Stimulated activated CD4-positive, alpha-beta T cell treated with anti-CD3 and anti-CD28 coated beads, Interleukin-15, amount 100 ng/mL, for 1 hour (primary cell): ENCODE measurements around the gene DNAH11.
"Not testable (repeated sequence)": the region's sequence is repeated elsewhere in the genome, so short reads cannot be mapped to it uniquely, and the experiment has no call there.

Source experiments
- DNase-seq, 2 donors: peaks; one replicate each; pipeline ENCODE4 v3.0.0-alpha.2; 2020; ENCODE audit warnings: low read depth in 1 of 2, low spot score in 1 of 2

Gene DNAH11

DNA sequence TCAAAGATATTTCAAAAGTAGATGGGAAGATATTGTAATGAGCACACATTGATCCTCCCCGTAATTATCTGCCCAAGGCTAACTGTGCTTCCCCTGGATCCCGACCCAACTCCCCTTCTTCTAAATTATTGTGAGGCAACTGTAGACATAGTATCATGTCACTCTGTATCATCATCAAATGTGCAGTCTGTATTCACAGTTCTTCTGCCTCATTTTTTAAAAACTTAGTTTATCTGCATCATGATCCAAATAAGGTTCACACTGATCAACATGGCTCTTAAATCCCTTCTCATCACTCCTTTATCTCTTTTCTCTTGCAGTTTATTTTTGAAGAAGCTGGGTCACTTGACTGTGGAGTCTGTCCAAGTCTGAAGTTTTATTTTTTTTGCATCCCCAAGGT lies 375.4 kb downstream of the DNAH11 start:
- DNase-seq: no peak

DNA sequence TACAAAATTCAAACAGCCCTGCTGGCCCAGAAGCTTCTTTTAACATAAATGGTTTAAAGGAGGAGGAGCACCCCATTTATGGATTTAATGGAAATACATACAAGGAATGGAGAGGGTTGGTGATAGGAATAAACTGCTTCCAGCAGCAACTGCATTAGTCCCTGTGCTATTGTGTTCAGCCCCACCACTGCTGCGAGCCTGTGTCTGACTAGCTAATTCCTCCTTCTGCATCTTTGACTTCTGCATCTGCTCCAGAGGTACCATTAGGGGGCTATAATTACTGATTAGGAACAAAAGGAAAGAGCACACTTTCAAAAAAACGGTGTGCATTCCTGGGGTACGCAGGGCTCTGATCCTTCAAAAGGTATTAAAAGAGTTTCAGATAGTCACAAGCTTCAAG lies 378.1 kb downstream of the DNAH11 start:
- DNase-seq: no peak

DNA sequence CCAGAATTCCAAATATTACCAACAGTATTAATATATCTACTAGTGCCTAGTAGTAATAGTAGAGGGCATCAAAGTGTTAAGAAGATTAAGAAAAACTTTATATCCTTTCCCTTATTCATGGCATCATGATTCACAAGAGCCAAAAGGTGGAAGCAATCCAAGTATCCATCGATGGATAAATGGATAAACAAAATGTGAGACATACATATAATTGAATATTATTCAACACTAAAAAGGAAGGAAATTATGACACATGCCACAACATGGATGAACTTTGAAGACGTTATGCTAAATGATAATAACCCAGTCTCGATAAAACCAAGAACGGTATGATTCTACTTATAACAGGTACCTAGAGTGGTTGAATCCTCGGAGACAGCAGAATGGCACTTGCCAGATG lies 379.8 kb downstream of the DNAH11 start:
- no peak for DNase-seq

DNA sequence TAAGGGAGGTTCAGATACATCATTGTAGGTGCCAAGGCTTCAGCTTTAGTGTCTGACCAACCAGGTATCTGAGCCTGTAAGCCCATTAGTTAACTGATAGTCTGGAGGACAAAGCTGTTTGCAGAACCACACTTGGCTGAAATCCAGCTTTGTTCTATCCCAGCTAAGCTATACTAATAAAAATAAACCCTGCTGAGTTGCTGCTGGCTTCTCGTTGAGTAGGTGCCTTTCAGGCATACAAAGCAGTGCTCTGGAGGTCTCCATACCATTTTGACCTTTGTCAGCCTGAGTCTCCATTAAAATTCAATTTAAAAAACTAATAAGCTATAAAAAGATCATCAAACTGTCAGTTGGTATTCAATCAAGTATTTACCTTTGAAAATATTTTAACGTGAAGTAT lies 380.8 kb downstream of the DNAH11 start:
- no peak for DNase-seq

DNA sequence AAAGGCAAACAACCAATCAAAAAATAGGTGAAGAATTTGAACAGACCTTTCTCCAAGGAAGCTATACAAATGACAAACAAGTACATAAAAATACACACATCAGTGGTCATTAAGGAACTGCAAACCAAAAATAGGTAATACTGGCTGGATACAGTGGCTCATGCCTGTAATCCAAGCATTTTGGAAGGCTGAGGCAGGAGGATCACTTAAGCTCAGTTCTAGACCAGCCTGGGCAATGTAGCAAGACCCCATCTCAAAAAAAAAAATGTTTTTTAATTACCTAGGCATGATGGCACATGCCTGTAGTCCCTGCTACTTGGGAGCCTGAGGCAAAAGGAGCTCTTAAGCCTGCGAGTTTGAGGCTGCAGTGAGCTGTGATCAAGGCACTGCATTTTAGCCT lies 383.6 kb downstream of the DNAH11 start:
- DNase-seq: no peak

DNA sequence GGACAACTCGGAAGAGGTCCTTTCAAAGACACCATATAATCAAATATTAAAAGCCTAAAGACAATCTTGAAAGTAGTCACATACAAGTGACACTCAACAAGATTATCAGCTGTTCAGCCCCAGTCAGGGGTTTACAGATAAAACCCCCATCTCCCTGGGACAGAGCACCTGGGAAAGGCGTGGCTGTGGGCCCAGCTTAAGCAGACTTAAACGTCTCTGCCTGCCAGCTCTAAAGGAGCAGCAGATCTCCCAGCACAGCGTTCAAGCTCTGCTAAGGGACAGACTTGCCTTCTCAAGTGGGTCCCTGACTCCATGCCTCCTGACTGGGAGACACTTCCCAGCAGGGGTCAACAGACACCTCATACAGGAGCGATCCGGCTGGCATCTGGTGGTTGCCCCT lies 384.9 kb downstream of the DNAH11 start:
- no peak for DNase-seq

DNA sequence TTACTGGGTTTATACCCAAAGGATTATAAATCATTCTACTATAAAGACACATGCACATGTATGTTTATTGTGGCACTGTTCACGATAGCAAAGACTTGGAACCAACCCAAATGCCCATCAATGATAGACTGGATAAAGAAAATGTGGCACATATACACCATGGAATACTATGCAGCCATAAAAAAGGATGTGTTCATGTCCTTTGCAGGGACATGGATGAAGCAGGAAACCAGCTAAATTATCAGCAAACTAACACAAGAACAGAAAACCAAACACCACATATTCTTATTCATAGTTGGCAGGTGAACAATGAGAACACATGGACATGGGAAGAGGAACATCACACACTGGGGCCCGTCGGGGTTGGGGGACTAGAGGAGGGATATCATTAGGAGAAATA lies 390.5 kb downstream of the DNAH11 start:
- not testable (repeated sequence) for DNase-seq

DNA sequence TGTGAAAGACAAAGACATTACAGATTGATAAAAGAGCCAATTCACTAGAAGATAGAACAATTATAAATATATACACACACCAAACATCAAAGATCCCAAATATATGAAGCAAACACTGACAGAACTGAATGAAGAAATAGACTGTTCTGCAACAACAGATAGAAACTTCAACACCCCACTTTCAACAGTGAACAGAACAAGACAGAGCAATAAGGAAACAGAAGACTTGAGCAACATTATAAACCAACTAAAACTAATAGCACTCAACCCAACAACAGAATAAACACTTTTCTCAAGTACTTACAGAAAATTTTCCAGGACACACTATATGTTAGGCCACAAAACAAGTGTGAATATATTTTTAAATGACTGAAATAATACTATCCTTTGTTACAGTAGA lies 392.0 kb downstream of the DNAH11 start:
- DNase-seq: no peak

DNA sequence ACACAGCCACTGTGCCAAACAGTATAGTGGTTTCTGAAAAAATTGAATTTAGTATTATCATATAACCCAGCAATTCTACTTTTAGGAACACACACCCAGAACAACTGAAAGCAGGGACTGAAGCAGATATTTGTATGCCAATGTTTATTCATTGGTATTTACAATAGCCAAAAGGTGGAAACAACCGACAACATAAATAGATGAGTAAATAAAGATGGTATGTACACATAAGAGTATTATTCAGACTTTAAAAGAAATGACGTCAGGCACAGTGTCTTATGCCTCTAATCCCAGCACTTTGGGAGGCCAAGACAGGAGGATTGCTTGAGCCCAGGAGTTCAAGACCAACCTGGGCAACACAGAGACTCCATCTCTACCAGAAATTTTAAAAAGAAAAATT lies 395.6 kb downstream of the DNAH11 start:
- DNase-seq: no peak

DNA sequence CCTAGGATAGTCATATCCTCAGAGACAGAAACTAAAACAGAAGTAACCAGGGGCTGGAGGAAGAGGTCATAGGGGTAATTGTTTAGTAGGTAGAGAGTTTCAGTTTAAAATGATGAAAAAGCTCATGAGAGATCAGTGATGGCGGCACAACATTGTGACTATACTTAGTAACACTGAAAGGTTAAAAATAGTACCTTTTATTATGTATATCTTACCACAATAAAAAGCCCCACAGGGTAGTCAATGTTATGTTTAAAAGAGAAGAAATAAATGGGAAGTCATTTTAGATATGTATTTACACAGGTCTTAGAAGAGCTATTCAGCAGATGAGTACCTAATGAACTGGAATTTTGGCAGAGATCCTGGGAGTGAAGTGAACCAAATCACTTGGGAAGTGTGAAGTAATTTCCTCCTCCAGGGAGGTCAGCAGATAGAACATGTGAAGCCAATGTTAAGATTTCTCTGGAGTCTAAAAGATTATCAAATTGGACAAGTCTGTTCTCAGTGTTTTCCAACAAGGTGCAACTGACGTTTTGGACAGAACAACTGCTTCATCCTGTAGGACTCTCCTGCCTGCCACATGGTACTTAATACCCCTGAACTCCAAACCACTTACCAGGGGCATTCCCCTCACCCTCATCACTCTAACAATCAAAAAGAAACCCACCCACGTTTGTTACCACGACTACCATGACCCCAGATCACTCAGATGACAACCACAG lies 396.5 kb downstream of the DNAH11 start:
- no peak for DNase-seq

DNA sequence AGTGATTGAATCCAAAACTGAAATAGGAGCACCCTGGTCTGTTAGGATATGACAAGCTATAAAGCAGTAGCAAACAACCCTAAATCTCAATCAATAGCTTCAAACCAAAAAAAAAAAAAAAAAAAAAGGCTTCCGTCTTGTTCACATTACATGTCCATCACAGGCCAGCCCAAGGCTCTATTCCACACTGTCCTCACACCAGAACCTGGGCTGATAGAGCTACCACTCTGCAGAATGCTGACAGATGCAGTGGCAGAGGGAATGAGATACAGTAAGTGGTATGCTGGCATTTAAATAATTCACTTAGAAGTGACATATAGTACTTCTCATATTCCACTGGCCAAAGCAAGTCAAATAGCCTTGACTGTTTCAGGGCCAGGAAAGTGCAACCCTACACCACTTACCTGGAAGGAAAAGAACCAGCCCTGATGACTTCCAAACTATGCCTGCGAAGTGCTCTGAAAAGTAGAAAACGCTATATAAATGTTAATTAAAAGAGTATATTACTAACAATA lies 397.1 kb downstream of the DNAH11 start:
- no peak for DNase-seq

DNA sequence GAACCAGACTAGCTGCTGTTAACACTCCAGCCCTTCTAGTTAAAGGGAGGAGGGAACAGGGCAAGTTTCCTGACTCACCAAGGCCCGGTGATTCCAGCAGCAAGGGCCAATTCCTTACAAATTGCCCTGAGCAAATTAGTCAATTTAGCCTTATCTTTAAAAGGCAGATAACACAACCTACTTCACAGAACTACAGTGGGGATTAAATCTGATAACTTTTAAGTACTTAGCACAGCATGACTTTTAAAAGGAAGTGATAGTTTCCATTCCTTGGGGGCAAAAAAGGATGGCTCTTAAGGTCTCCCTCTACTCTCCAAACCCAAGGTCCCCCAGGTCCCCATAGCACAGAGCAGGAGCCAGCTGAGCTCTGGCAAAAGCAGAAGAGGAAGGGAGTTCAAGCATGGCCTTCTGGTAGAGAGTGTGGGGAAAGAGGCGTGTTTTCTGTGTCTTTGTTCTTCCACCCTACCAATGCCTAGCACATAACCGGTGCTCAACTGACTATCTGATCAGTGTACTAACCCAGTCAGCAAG lies 398.8 kb downstream of the DNAH11 start:
- DNase-seq: no peak

DNA sequence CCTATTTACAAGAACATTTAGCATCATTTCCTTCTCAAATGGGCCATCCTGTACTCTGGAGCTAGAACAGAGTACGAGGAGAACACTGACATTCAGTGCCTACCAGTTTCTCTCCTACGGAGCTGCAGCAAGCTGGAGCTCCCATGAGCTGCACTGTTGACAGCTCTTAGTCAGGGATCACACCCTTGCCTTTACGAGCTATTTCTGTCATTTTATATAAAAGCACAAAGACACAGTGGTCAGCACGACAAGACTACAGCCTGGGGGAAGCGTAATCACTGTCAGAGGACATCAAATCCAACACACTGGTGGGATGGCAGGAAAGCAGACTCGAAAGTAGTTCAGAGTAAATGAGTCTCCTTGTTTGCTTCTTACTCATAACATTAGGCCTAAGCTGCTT lies 400.1 kb downstream of the DNAH11 start:
- DNase-seq: no peak

DNA sequence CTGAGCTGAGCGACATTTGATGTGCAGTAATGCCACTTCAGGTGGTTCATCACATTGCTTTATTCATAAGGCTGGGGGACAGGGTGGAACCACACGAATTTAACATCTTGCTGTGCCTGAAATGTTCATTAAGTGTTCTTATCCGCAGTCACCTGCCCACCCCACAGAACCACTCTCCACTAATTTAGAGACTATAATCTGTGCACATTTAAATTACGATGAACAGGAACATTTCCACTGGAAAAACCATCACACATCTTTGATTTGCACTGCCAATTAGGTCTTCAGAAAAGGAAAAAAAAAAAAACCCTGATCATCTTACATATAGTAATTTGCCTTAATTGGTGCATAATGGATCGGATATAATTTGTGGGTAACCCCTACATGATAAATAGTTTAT lies 400.6 kb downstream of the DNAH11 start:
- DNase-seq: no peak

DNA sequence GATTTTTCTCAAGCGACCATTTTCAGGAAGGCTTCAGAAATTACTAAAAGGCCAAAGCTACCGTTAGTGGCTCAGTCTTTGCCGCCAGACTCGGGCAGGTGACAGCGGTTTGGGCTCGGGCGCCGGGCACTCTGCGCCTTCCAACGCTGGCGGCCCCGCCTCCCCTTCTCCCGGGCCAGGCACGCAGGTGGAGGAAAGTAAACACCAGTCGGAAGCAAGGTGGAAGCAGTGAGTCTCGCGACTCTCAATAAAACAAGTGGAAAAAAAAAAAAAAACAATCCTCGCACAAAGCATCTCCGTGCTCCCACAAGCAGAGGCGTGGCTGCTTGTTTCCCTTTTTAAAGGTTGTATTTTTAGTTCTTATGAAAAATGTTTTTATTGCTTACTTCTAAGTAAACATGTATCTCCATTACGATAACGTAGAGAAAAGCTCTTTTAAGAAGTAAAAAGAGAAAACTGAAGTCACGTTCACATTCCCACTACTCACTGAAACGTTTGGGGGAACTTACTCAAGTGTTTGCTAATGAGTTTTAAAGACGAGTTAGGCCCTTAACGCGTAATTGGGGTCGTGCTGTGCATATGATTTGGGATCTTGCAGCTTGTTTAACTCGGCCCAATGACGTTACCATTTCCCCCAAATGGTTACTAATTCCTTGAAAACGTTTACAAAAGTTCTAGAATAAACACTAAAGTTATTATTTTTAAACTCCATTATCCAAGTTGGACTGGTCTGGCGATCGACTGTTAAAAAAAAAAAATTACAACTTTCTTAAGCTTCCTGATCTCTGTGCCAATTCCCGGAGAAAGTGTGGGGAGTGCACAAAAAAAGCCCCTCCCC lies 402.0 kb downstream of the DNAH11 start:
- peak in 1 of 2 donors; percentile 18 for DNase-seq

DNA sequence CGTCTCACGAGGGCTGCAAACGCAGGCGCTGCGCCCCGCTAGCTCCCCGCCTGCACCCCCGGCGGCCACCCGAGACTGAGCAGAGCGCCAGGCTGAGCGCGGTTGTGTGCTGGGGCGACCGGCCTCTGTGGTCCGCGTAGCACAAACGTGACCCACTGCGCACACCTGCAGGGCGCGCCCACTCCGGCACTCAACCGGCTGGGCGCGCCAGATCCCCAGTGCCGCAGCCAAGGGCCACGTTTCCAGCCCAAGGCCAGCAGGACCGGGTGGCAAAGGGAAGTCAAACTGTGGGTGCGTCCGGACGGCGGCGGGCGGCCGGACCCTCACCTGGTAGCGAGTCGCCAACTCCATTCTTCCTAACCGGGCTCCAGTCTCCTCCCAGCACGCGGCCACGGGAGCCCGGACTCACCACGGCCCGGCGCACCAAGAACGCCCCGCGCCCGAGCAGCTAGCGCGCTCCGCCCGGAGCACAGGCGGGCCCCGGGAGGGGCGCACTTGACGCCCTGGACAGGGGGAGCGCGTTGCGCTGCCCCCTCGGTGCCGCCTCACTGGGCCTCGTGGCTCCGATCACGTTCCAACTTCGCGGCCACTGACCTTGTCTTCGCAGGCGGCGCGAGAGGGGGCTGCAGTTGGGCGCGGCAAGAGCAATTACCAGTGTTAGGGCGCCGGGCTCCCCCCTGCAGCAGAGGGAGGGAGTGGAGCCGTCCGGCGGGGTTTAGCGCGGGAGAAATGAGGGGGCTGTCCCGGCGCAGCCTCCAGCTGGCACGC lies 402.8 kb downstream of the DNAH11 start, which contains the start of gene CDCA7L:
CDCA7L (minus strand) TSS at position 446 of the 768 bp plus-strand sequence; CDS start at position 351, 95 bp downstream.
- peak; percentile 4 to 54 for DNase-seq

DNA sequence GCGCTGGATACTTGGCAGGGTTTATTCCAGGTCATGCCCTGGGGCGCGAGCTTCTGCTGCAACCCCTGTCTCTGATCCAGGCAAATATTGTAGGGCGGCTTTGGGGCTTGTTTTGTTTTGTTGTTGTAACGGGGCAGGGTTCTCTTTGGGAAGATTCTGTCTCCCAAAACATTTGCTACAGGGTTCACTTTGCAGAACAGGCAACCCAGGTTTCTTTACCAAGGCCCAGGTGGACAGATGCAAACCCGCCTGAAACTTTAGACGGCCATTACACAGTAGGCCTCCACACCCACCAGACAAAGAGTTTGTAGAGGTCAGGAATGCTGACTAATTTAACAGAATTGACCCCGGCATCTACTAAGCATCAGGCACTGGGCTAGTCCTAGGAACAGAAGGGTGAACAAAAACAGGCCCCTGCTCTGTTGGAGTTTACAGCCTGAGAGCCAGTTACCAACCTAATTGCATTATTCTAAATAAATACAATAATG lies 403.4 kb downstream of the DNAH11 start:
- DNase-seq: no peak

DNA sequence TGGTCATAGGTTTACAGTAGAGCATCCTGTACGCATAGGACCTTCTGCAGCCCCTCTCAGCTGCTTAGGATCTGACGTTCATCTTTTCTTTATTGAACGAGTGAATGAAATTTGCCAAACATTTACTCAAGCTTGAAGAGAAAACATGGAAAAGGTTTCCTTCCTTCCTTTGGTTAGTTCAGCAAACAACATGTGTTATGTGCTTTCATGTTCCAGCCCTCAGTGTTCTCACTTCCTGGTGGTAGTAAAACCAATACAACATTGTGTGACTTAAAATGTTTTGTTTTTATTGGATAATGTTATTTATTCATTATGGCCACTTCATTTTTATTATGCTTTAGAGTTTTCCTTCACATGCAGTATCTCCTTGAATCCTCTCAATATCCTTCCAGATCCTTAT lies 404.2 kb downstream of the DNAH11 start:
- no peak for DNase-seq

DNA sequence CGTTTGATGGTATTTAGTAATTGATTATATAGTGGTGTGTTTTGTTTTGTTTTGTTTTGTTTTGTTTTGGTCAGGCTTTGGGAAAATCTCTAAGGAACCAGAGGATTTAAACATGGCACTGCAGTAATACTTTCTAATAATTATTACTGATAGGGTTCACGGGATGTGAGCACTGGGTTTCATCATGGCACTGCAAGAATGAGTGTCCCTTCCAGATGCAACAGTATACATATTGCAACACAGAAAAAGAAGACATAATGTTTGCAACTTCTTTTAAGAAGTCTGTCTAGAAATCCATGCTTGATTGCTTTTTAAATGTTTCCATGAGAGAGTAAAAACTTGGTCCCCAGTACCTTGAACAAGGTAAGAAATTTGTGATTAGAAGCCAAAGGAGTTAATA lies 405.1 kb downstream of the DNAH11 start:
- DNase-seq: no peak

DNA sequence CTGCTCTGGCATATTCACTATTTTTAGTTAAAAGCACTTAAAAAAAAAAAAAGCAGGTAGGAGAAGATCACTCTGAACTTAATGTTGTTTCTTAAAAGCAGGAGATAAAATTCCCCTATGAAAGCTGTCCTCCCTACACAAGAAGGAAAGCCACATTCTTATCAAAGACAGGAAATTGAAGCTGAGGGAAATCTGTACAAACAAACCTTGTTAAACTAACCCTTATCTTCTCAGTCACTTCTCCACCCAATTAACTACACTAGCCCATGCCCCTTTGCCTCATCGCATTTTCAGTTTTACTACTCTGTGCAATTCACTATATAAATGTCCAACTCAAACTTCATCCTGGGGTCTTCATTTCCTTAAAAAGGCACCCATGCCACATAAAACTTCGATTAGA lies 405.5 kb downstream of the DNAH11 start:
- DNase-seq: no peak

DNA sequence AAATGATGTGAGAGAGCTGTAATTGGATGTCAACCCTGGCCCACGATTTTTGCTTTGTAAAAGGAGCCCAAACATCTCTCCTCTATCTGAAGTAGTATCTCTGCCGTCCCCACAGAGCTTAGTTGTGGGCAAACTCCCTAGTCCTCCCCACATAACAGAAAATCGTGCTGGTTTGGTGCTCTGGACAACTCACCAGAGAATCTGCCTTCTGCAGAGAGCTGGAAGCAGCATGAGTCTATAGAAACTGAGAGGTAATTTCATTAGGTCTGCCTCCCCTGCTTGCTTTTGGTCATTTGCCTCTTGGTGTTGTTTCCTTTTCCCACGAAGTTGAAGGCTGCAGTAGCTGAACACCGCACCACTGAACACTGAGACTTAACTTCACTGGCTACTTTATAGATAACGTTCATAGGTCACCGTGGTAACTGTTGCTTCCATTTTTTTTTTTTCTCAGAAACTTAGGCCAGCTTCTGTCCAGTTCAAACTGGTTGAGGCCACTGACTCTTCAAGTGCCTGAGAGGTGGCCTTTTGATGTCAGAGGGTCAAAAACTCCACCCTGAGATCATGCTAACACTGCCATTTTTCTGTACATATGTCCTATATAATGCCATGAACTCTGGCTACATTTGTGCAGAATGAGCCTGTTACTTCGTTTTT lies 406.2 kb downstream of the DNAH11 start:
- DNase-seq: no peak
